Thoracic aorta (tissue), 2 donors: ENCODE results near the gene ACSM3. TPM values are rescaled to one million over a fixed set of nuclear protein-coding genes. Genes with fewer than 3 reads are reported as not detected.
"Not testable (repeated sequence)": the region's sequence is repeated elsewhere in the genome, so short reads cannot be mapped to it uniquely, and the experiment has no call there.

Source experiments
- ATAC-seq: fragments of 150-250 bp; one replicate; pipeline ENCODE4 v1.8.0; 2017; ENCODE audit warnings: low read depth; ENCODE audit not compliant: insufficient number of reproducible peaks, low FRiP score
- DNase-seq: peaks from one replicate; pipeline ENCODE4 v3.0.0-alpha.2; 2020; ENCODE audit warnings: low spot score
- H3K27ac ChIP-seq, 2 donors: fragments of 200-600 bp; sonication (generic); 1 replicate in 1 of 2; 2 replicates in 1 of 2; pipeline ENCODE4 v1.5.1; 2016; ENCODE audit warnings: mild to moderate bottlenecking in 2 of 2, moderate library complexity in 2 of 2
- H3K27me3 ChIP-seq: fragments of 200-600 bp; sonication (generic); replicated peaks from 2 replicates; pipeline ENCODE4 v1.6.0; 2016; ENCODE audit warnings: mild to moderate bottlenecking; ENCODE audit not compliant: insufficient read depth
- H3K36me3 ChIP-seq: fragments of 200-600 bp; sonication (generic); one replicate; pipeline ENCODE4 v1.5.1; 2016
- H3K4me1 ChIP-seq, 2 donors: fragments of 200-600 bp; sonication (generic); 1 replicate in 1 of 2; 2 replicates in 1 of 2; pipeline versions ENCODE4 v1.5.1 to v1.6.0; 2016; ENCODE audit warnings: low read depth in 2 of 2, mild to moderate bottlenecking in 1 of 2; ENCODE audit not compliant: control insufficient read depth in 1 of 2
- H3K4me3 ChIP-seq: fragments of 200-600 bp; sonication (generic); 2 replicates; pipeline ENCODE4 v1.5.1; 2016; ENCODE audit warnings: mild to moderate bottlenecking
- H3K9me3 ChIP-seq: fragments of 200-600 bp; sonication (generic); 2 replicates; pipeline ENCODE4 v1.5.1; 2016
- total RNA-seq, 2 donors: library from RNA; depleted of rRNA; stranded (reverse); fragments of >200 nt; gene quantifications; one replicate each; pipeline versions ENCODE4 v1.1.0 to v1.2.3, GENCODE V29; 2016
- TF ChIP-seq, protein P1 (sequence below): fragments of 200-600 bp; sonication (generic); IDR thresholded peaks from one replicate; pipeline ENCODE4 v1.5.1; 2019; ENCODE audit warnings: antibody characterized with exemption

Gene ACSM3, protein sequence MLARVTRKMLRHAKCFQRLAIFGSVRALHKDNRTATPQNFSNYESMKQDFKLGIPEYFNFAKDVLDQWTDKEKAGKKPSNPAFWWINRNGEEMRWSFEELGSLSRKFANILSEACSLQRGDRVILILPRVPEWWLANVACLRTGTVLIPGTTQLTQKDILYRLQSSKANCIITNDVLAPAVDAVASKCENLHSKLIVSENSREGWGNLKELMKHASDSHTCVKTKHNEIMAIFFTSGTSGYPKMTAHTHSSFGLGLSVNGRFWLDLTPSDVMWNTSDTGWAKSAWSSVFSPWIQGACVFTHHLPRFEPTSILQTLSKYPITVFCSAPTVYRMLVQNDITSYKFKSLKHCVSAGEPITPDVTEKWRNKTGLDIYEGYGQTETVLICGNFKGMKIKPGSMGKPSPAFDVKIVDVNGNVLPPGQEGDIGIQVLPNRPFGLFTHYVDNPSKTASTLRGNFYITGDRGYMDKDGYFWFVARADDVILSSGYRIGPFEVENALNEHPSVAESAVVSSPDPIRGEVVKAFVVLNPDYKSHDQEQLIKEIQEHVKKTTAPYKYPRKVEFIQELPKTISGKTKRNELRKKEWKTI
- 1 to 10 TPM in 1 of 2 donors, under 1 TPM in 1; 0.41 to 6.1 TPM for total RNA-seq

DNA sequence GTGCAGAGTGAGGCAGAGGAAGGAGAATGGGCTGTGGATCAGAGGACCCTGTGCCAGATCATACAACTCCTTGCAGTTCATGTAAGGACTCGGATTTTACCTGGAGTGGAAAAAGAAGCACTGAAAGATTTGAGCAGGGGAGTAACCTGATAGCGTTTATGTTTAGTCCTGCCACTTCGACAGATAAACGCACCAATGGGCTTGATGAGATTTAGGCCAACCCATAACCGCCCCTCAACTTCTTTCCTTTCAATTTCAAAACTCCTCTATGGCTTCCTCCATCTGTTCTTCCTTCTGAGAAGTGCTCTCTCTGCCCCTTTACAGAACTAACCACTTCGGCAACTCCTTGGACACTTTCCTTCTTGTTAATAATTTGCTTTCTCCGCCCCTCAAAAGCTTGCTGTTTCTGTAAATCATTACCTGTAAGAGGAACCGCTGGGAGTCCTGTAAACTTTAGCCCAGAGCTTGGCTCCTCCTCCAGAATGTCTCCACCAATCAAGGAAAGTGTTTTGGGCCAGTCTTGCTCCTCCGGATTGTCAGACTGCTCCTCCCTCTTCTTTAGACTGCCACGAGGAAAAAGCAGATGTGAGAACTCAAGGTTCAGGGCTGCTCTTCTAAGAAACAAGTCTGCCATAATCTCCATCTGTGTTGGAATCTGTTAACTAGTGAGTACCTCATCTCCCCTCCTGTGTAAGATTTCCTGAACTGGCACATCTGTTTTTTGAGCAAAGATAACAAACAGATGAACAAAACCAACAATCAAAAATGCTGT lies at the start of gene ACSM3:
ACSM3 (plus strand) TSS at position 554 of the 772 bp plus-strand sequence. CDS start 6,021 bp downstream, outside the sequence.
- H3K27ac ChIP-seq, result peak within 1 kb of the TSS; percentile 19 to 46
- no peaks in the 10 kb centered on the region for H3K9me3 ChIP-seq
- no peaks in the 10 kb centered on the region for H3K27me3 ChIP-seq
- H3K36me3 ChIP-seq, result no peaks in the 10 kb centered on the region
- H3K4me3 ChIP-seq, result peak within 1 kb of the TSS; percentile 69
- TF ChIP-seq, protein P1, sequence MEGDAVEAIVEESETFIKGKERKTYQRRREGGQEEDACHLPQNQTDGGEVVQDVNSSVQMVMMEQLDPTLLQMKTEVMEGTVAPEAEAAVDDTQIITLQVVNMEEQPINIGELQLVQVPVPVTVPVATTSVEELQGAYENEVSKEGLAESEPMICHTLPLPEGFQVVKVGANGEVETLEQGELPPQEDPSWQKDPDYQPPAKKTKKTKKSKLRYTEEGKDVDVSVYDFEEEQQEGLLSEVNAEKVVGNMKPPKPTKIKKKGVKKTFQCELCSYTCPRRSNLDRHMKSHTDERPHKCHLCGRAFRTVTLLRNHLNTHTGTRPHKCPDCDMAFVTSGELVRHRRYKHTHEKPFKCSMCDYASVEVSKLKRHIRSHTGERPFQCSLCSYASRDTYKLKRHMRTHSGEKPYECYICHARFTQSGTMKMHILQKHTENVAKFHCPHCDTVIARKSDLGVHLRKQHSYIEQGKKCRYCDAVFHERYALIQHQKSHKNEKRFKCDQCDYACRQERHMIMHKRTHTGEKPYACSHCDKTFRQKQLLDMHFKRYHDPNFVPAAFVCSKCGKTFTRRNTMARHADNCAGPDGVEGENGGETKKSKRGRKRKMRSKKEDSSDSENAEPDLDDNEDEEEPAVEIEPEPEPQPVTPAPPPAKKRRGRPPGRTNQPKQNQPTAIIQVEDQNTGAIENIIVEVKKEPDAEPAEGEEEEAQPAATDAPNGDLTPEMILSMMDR, result no peak
- ATAC-seq, result peak; percentile 99
- H3K4me1 ChIP-seq, result no peaks in the 10 kb centered on the region
- no peak for DNase-seq

DNA sequence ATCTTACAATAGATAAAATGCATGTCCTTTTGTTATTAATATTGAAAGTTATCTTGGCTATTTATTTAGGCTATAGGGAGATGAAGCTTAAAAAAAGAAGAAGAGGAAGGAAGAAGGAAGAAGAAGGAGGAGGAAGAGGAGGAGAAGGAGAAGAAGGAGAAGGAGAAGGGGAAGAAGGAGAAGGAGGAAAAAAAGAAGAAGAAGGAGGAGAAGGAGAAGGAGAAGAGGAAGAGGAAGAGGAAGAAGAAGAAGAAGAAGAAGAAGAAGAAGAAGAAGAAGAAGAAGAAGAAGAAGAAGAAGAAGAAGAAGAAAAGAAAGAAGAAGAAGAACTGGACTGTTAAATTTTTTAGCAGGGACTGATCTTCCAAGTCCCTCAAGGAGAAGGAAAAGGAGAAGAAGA lies 46.1 kb upstream of the ACSM3 start:
- not testable (repeated sequence) for H3K4me3 ChIP-seq, H3K4me1 ChIP-seq, H3K9me3 ChIP-seq, DNase-seq, ATAC-seq, H3K36me3 ChIP-seq, H3K27me3 ChIP-seq, H3K27ac ChIP-seq

DNA sequence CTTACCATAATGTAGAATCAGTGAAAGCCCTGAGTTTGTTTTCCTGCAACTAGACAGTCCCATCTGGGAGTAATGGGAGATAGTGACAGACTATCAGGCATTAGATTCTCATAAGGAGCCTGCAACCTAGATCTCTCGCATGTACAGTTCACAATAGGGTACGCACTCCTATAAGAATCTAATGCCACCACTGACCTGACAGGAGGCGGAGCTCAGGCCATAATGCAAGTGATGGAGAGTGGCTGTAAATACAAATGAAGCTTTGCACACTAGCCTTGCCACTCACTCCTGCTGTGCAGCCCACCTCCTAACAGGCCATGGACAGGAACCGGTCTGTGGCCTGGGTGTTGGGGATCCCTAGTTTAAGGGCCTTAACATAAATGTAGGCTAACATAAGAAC lies 43.6 kb upstream of the ACSM3 start:
- no peak for ATAC-seq
- TF ChIP-seq, protein P1, result no peak
- H3K9me3 ChIP-seq, result no peaks in the 10 kb centered on the region

DNA sequence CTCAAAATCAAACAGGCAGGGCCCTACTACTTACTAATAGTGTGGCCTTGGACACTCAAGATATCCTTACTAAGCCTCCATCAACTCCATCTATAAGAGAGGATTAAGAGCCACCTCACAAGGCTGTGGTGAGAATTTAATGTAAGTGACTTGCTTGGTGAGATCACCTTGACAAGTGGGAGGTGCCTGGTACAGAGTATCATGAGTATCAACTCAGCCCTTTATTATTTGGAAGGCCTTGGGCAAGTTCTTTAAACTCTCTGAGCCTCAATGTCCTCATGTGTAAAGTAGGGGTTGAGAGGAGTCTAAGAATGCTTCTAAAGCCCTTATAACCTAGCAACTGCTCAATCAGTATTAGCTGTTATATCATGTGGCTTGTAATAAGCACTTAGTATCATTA lies 37.2 kb upstream of the ACSM3 start:
- H3K4me3 ChIP-seq, result no peak overlapping the region

More for the DNA sequence above, 43.6 kb upstream of the ACSM3 start:
- H3K4me1 ChIP-seq, result no peaks in the 10 kb centered on the region
- no peaks in the 10 kb centered on the region for H3K36me3 ChIP-seq
- no peak overlapping the region for H3K4me3 ChIP-seq
- H3K27ac ChIP-seq, result no peak overlapping the region
- no peak for DNase-seq
- H3K27me3 ChIP-seq, result no peaks in the 10 kb centered on the region

DNA sequence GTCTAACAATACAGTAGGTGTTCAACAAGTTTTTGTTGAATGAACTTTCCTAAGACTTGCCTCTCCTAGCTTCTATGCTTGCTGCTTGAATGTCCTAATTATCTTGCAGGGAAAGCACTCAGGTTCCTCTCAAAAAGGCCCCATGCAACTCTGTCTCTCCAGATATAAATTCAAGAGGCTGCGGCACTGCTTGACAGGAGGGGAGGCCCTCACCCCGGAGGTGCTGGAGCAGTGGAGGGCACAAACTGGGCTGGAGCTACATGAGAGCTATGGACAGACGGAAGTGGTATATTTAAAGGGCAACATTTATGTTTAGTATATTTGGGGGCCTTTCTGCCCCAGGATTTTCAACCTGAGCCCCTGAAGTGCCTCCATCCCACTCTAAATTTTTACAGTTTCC lies 36.6 kb upstream of the ACSM3 start:
- no peak for ATAC-seq
- DNase-seq, result no peak
- Histone ChIP-seq H3K4me3 (no peak overlapping the region), H3K27me3 (no peaks in the 10 kb centered on the region), H3K9me3 (no peaks in the 10 kb centered on the region), H3K4me1 (peaks cover 0 to 9% of the 10 kb centered on the region in 2 donors), H3K36me3 (no peaks in the 10 kb centered on the region), H3K27ac (no peak overlapping the region)
- TF ChIP-seq, protein P1, result no peak

More for the DNA sequence above, 37.2 kb upstream of the ACSM3 start:
- DNase-seq (no peak), ATAC-seq (no peak)
- Histone ChIP-seq H3K9me3 (no peaks in the 10 kb centered on the region), H3K4me1 (peaks cover 0 to 9% of the 10 kb centered on the region in 2 donors), H3K36me3 (no peaks in the 10 kb centered on the region), H3K27ac (no peak overlapping the region), H3K27me3 (no peaks in the 10 kb centered on the region)
- TF ChIP-seq, protein P1, result no peak
